PFSK-1 (cell line): Measurements from ENCODE around the gene CEP68.

Experiments
- POLR2AphosphoS5 ChIP-seq: IDR thresholded peaks from 2 replicates; pipeline ENCODE4 v1.6.1; 2012; ENCODE audit warnings: low read depth, mild to moderate bottlenecking, control low read depth, low read length, moderate library complexity
- REST ChIP-seq, 2 experiments: IDR thresholded peaks; 2 replicates each; pipeline versions ENCODE4 v1.6.1 to v1.8.0; 2011 to 2012; ENCODE audit warnings: low read depth in 2 of 2, low read length in 2 of 2, control low read depth in 1 of 2, inconsistent platforms in 1 of 2, mild to moderate bottlenecking in 1 of 2, moderate library complexity in 1 of 2; ENCODE audit not compliant: insufficient read depth in 1 of 2
- SIN3A ChIP-seq: IDR thresholded peaks from 2 replicates; pipeline ENCODE4 v1.6.1; 2012; ENCODE audit warnings: mild to moderate bottlenecking, low read length, moderate library complexity, borderline replicate concordance; ENCODE audit not compliant: insufficient read depth

- TF ChIP-seq SIN3A (no peak), POLR2AphosphoS5 (no peak), REST (IDR thresholded peaks at IDR 0.05; ENCODE audit: insufficient read depth in 1 of 2, low read depth in 2 of 2, low read length in 2 of 2) (no peak)
Observed at GRCh38 chr2:65107530-65107929, 51.3 kb downstream of the CEP68 start.
